Measurements from ENCODE around the gene DUOX1. TPM values are rescaled to one million over a fixed set of nuclear protein-coding genes. Genes with fewer than 3 reads are reported as not detected.

Gene DUOX1
- total RNA-seq, 1 donor from 2014 or later: 4.1 TPM

GRCh38 chr15:45088801-45089711 lies 40.7 kb upstream of the DUOX1 start:
- DNase-seq (ENCODE audit: low read depth): no peak
- peaks cover 2% of the 10 kb centered on the region for H3K27me3 ChIP-seq (ENCODE audit: control insufficient read depth, insufficient read depth, low read length)
- H3K36me3 ChIP-seq (ENCODE audit: control insufficient read depth, insufficient read depth, low read length): no peaks in the 10 kb centered on the region
- no peak for TF ChIP-seq CTCF (IDR thresholded peaks at IDR 0.05; ENCODE audit: insufficient read depth, low read length, poor library complexity, severe bottlenecking)
- no peak overlapping the region for H3K4me3 ChIP-seq (ENCODE audit: low read depth, low read length)

GRCh38 chr15:45089712-45090373 lies 40.0 kb upstream of the DUOX1 start:
- Histone ChIP-seq H3K27me3 (ENCODE audit: control insufficient read depth, insufficient read depth, low read length) (peaks cover 6% of the 10 kb centered on the region), H3K4me3 (ENCODE audit: low read depth, low read length) (no peak overlapping the region), H3K36me3 (ENCODE audit: control insufficient read depth, insufficient read depth, low read length) (no peaks in the 10 kb centered on the region)
- no peak for TF ChIP-seq CTCF (IDR thresholded peaks at IDR 0.05; ENCODE audit: insufficient read depth, low read length, poor library complexity, severe bottlenecking)
- no peak for DNase-seq (ENCODE audit: low read depth)

GRCh38 chr15:45091161-45091560 lies 38.6 kb upstream of the DUOX1 start:
- H3K27me3 ChIP-seq (ENCODE audit: control insufficient read depth, insufficient read depth, low read length): peaks cover 6% of the 10 kb centered on the region
- no peak for TF ChIP-seq CTCF (IDR thresholded peaks at IDR 0.05; ENCODE audit: insufficient read depth, low read length, poor library complexity, severe bottlenecking)
- no peak overlapping the region for H3K4me3 ChIP-seq (ENCODE audit: low read depth, low read length)
- H3K36me3 ChIP-seq (ENCODE audit: control insufficient read depth, insufficient read depth, low read length): no peaks in the 10 kb centered on the region
- no peak for DNase-seq (ENCODE audit: low read depth)

- no peak overlapping the region for H3K4me3 ChIP-seq (ENCODE audit: low read depth, low read length)
- no peaks in the 10 kb centered on the region for H3K36me3 ChIP-seq (ENCODE audit: control insufficient read depth, insufficient read depth, low read length)
- H3K27me3 ChIP-seq (ENCODE audit: control insufficient read depth, insufficient read depth, low read length): peaks cover 6% of the 10 kb centered on the region
- DNase-seq (ENCODE audit: low read depth): no peak
- no peak for TF ChIP-seq CTCF (IDR thresholded peaks at IDR 0.05; ENCODE audit: insufficient read depth, low read length, poor library complexity, severe bottlenecking)
Measured at GRCh38 chr15:45091576-45091975, 38.2 kb upstream of the DUOX1 start.

GRCh38 chr15:45093013-45093412 lies 36.8 kb upstream of the DUOX1 start:
- DNase-seq (ENCODE audit: low read depth): no peak
- Histone ChIP-seq H3K27me3 (ENCODE audit: control insufficient read depth, insufficient read depth, low read length) (peaks cover 4% of the 10 kb centered on the region), H3K36me3 (ENCODE audit: control insufficient read depth, insufficient read depth, low read length) (no peaks in the 10 kb centered on the region), H3K4me3 (ENCODE audit: low read depth, low read length) (no peak overlapping the region)
- TF ChIP-seq CTCF (IDR thresholded peaks at IDR 0.05; ENCODE audit: insufficient read depth, low read length, poor library complexity, severe bottlenecking): no peak
